Esophagus mucosa (tissue), 1 donor: ENCODE results near the gene IL15. TPM values are rescaled to one million over a fixed set of nuclear protein-coding genes. Genes with fewer than 3 reads are reported as not detected.
"Not testable (repeated sequence)": the region's sequence is repeated elsewhere in the genome, so short reads cannot be mapped to it uniquely, and the experiment has no call there.

Source experiments
- ATAC-seq: fragments of 200-7000 bp; cut with Tn5 transposase; one replicate; pipeline ENCODE4 v1.9.1; 2020
- total RNA-seq: library from RNA; stranded (reverse); gene quantifications from one replicate; pipeline ENCODE4 v1.2.4, GENCODE V29; 2023
- donor health status: DM: yes; HTN: yes; CAD: no.

Gene IL15
- total RNA-seq, 1 donor from 2014 or later, result 1.9 TPM

- no peak for ATAC-seq
Observed at GRCh38 chr4:141647966-141648365, 11.6 kb downstream of the IL15 start.

GRCh38 chr4:141652161-141652778 lies 15.9 kb downstream of the IL15 start:
- ATAC-seq, result no peak

- ATAC-seq, result peak; percentile 41
Observed at GRCh38 chr4:141654098-141654497, 17.7 kb downstream of the IL15 start.

- no peak for ATAC-seq
Observed at GRCh38 chr4:141656031-141656430, 19.6 kb downstream of the IL15 start.

GRCh38 chr4:141657550-141658250 lies 21.3 kb downstream of the IL15 start:
- no peak for ATAC-seq

- no peak for ATAC-seq
Observed at GRCh38 chr4:141658309-141658708, 21.9 kb downstream of the IL15 start.

GRCh38 chr4:141659539-141659938 lies 23.2 kb downstream of the IL15 start:
- no peak for ATAC-seq

- ATAC-seq, result no peak
Observed at GRCh38 chr4:141660880-141661279, 24.5 kb downstream of the IL15 start.

- no peak for ATAC-seq
Observed at GRCh38 chr4:141668200-141668910, 32.0 kb downstream of the IL15 start.

- no peak for ATAC-seq
Observed at GRCh38 chr4:141669501-141669900, 33.1 kb downstream of the IL15 start.

- no peak for ATAC-seq
Observed at GRCh38 chr4:141675384-141675783, 39.0 kb downstream of the IL15 start.

GRCh38 chr4:141676087-141676670 lies 39.8 kb downstream of the IL15 start:
- ATAC-seq, result no peak

GRCh38 chr4:141680060-141680459 lies 43.7 kb downstream of the IL15 start:
- ATAC-seq, result no peak

GRCh38 chr4:141684785-141685184 lies 48.4 kb downstream of the IL15 start:
- ATAC-seq, result no peak

GRCh38 chr4:141686146-141686775 lies 49.9 kb downstream of the IL15 start:
- peak; percentile 89 for ATAC-seq

GRCh38 chr4:141686879-141687278 lies 50.5 kb downstream of the IL15 start:
- peak; percentile 48 for ATAC-seq

GRCh38 chr4:141689726-141690296 lies 53.4 kb downstream of the IL15 start:
- not testable (repeated sequence) for ATAC-seq

- not testable (repeated sequence) for ATAC-seq
Observed at GRCh38 chr4:141691247-141691646, 54.9 kb downstream of the IL15 start.

GRCh38 chr4:141692081-141692480 lies 55.7 kb downstream of the IL15 start:
- ATAC-seq, result no peak

- ATAC-seq, result no peak
Observed at GRCh38 chr4:141697116-141697515, 60.7 kb downstream of the IL15 start.

- no peak for ATAC-seq
Observed at GRCh38 chr4:141702472-141703182, 66.2 kb downstream of the IL15 start.

GRCh38 chr4:141703497-141703896 lies 67.1 kb downstream of the IL15 start:
- ATAC-seq, result no peak
